GM18520 (cell line): ENCODE results near the gene HSDL2.
"Not testable (repeated sequence)": the region's sequence is repeated elsewhere in the genome, so short reads cannot be mapped to it uniquely, and the experiment has no call there.

ENCODE experiments used
- ATAC-seq: cut with Tn5 transposase; IDR thresholded peaks from one replicate; pipeline ENCODE4 v1.9.1; 2021; ENCODE audit not compliant: unreplicated experiment

HSDL2 gene

GRCh38 chr9:112494153-112494552, 114.2 kb downstream of the HSDL2 start:
- no peak for ATAC-seq

- ATAC-seq, result no peak
Measured at GRCh38 chr9:112495614-112496013, 115.7 kb downstream of the HSDL2 start.

GRCh38 chr9:112496074-112496722, 116.3 kb downstream of the HSDL2 start:
- ATAC-seq, result no peak

- no peak for ATAC-seq
Measured at GRCh38 chr9:112500842-112501241, 120.9 kb downstream of the HSDL2 start.

GRCh38 chr9:112501287-112501686, 121.4 kb downstream of the HSDL2 start:
- no peak for ATAC-seq

GRCh38 chr9:112502175-112502946, 122.5 kb downstream of the HSDL2 start:
- ATAC-seq, result no peak

GRCh38 chr9:112503170-112503569, 123.3 kb downstream of the HSDL2 start:
- no peak for ATAC-seq

- ATAC-seq, result no peak
Measured at GRCh38 chr9:112505086-112505485, 125.2 kb downstream of the HSDL2 start.

- ATAC-seq, result no peak
Measured at GRCh38 chr9:112505607-112506006, 125.7 kb downstream of the HSDL2 start.

- no peak for ATAC-seq
Measured at GRCh38 chr9:112506571-112506970, 126.7 kb downstream of the HSDL2 start.

- ATAC-seq, result no peak
Measured at GRCh38 chr9:112507001-112507680, 127.2 kb downstream of the HSDL2 start.

GRCh38 chr9:112508377-112508776, 128.5 kb downstream of the HSDL2 start:
- ATAC-seq, result no peak

- ATAC-seq, result not testable (repeated sequence)
Measured at GRCh38 chr9:112512377-112512776, 132.5 kb downstream of the HSDL2 start.

GRCh38 chr9:112516769-112517168, 136.9 kb downstream of the HSDL2 start:
- ATAC-seq, result no peak

- no peak for ATAC-seq
Measured at GRCh38 chr9:112520069-112520468, 140.2 kb downstream of the HSDL2 start.

GRCh38 chr9:112520656-112521055, 140.7 kb downstream of the HSDL2 start:
- no peak for ATAC-seq
